NCI-H1930 (cell line): ENCODE measurements around the gene TMEM86A.

ENCODE experiments used
- DNase-seq, 2 experiments: peaks; one replicate each; lab custom pipeline; 2025; lab: John Stamatoyannopoulos, UW

The TMEM86A gene

DNA sequence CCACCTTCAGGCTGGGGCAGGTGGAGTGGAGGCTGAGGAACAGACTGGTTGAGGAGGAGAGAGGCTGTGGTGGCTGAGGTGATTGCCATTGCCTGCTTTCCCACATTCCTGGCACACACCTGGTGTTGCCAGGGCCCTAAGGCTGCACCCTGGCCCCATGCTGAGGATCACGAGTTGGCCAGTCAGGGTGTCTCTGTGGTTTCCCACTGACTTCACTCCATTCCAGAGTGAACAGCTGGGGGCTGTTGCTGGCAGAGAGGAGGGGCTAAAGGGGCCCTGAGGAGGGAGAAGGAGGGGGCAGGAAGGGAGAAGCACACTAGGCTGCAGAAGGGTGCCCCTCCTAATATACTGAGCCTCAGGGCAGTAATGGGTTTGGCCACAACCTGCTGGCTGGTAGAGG lies 1.8 kb downstream of the TMEM86A start:
- DNase-seq = no peak

DNA sequence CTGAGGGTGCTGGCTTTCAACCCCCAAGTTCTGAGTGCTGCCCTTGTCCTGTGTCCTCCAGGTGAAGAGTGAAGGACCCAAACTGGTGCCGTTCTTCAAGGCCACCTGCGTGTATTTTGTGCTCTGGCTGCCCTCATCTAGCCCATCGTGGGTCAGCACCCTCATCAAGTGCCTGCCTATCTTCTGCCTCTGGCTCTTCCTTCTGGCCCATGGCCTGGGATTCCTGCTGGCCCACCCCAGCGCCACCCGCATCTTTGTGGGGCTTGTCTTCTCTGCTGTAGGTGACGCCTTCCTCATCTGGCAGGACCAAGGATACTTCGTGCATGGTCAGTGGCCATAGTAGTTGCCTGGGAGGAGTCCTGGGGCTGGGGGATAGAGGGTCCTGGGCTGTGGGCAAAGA lies 2.3 kb downstream of the TMEM86A start:
- no peak for DNase-seq

DNA sequence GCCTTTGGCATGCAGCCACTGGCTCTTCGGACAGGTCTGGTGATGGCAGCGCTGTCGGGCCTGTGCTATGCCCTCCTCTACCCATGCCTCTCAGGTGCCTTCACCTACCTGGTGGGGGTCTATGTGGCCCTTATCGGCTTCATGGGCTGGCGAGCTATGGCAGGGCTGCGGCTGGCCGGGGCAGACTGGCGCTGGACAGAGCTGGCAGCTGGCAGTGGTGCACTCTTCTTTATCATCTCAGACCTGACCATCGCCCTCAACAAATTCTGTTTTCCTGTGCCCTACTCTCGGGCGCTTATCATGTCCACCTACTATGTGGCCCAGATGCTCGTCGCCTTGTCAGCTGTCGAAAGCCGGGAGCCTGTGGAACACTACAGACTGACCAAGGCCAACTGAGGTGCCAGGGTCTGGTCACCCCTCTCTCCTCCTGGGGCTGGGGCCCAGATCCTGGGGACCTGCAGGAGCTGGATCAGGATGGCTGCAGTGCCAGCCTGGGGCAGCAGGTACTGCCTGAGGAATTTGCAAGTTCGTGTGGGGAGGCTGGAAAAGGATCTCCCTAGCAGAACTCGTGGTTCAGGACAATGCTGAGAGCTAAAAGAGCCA lies 3.1 kb downstream of the TMEM86A start:
- DNase-seq = no peak

GRCh38 chr11:18703001-18703763 lies 4.6 kb downstream of the TMEM86A start:
- no peak for DNase-seq

GRCh38 chr11:18704045-18704645 lies 5.6 kb downstream of the TMEM86A start:
- no peak for DNase-seq

DNA sequence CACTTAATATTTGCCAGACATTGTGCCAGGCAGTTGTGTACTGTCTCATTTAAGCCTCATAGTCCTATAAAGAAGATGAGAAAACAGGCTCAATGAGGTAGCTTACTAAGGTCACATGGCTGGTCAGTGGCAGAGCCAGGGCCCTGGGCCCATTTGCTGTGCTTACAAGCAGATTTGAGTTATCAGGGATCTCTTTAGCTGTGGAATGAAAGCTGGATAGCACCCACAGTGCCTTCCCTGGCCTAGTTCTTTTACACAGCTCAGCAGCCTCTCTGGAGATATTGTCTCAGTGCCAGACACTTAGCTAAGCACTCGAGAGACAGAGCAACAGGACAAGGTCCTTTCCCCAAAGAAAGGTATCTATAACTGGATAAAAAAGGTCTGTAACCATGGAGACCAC lies 6.1 kb downstream of the TMEM86A start:
- no peak for DNase-seq

DNA sequence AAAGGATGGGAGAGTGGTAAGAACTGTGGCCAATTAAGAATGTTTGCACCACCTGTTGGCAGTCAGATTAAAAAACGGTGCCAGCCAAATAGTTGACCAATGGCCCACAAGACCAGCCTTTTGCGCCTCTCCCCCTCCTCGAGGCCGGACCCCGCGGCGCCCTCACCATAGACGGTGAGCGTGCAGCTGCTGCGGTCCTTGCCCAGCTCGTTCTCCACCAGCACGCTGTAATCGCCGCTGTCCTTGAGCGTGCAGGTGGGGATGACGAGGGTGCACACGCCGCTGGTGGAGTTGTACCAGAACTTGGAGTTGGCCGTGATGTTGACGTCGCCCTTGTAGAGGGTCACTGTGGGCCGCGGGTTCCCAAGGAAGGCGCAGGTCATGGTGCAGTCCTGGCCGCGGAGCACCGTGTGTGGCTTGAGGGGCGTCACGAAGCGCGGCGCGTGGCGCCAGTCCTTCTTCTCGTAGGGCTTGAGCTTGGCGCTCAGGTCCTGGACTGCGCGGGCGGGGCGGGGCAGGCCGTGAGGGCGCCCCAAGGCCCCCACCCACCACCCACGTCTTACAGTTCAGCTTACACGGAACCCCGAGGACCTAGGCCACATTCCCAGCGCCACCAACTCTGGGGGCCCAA lies 7.2 kb downstream of the TMEM86A start:
- no peak for DNase-seq

DNA sequence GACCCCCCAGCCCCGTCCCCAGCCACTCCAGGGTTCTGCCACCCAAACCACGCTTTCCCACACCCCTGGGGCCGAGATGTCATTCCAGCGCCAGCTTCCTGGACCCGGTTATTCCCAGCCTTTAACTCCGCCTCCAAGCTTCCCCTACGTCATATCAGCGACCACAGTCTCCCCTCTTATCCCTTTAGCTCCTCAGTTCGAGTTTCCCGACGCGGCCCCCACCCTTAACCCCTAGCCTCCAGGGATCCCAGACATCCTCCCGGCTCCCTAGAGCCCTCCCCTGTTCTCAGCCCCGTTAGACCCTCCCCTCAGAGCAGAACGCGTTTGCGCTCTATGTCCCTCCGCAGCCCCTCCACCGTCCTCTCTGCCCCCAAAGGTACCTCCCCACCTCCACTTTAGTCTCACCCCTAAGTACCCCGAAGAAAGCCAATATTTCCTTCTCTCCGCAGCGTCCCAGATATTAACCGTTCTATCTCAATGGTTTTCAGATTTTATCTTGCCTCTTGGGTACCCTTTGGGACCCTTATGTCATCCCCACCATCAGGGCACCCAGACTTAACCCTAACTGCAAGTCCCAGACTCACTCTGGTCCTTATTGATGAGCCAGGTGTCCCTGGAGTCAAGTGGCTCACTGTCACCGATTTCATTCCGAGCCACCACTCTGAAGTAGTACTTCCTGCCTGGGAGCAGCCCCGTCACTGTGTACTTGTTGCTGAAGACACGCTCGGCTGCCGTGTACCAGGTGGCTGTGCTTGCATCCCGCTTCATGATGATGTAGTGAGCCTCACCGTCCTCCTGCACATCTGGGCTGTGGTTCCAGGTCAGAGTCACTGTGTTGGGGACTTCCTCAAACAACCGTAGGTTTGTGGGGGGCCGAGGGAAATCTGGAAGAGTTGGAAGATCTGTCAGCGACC lies 8.0 kb downstream of the TMEM86A start:
- peak; percentile 32 to 47 for DNase-seq

DNA sequence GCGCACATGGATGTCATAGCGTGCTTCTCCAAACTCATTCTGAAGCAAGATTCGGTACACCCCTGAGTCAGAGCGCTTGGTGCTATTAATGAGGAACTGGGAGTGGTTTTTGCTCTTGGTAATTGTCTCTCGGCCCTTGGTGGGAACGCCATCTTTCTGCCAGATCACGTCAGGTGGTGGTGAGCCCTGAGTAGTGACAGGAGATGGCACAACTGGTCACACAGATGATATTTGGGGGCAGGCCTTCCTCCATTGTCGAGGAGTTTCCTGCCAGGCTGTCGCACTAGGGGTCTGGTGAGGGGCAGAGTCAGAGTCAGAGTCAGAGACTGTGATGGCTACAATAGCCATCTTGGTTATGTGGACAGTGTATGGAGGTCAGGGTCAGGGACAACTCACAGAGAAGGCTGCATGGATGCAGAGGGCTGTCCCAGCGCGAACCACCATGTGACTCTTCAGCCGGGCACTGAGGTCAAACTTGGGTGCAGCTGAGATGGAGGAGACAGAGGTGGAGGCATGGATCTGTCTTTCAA lies 9.3 kb downstream of the TMEM86A start:
- no peak for DNase-seq

DNA sequence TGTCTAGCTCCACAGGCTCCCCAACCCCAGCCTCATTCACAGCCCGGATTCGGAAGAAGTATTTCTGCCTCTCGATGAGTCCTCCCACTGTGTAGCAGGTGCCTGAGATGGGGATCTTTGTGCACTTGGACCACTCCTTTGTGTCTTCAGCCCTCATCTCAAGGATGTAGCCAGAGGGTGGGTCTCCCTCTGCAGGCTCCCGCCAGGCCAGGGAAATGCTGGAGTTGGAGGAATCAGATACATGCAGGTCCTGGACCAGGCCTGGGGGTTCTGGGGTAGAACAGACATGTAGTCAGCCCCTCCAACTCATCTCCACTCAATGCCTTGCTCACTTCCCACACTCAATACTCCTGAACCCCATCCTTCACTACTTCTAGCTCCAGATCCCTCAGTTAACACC lies 10.8 kb downstream of the TMEM86A start:
- no peak for DNase-seq

DNA sequence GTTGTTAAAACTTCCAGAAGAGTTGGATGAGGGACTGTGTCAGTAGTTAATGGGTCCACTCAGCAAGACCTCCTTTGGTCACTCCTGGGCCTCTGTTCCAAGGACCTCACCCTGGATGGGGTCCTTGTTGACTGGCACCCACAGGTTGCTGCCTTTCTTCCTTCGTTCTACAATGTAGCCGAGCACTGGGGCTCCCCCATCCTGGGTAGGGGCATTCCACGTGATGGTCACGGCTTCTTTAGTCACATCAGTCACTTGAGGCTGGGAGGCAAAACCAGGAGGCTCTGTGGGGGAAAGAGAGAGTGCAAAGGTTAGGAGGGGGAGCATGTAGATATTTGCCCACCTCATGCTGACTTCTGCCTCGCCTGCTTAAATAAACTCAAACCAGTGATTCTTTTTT lies 12.0 kb downstream of the TMEM86A start:
- DNase-seq = no peak

DNA sequence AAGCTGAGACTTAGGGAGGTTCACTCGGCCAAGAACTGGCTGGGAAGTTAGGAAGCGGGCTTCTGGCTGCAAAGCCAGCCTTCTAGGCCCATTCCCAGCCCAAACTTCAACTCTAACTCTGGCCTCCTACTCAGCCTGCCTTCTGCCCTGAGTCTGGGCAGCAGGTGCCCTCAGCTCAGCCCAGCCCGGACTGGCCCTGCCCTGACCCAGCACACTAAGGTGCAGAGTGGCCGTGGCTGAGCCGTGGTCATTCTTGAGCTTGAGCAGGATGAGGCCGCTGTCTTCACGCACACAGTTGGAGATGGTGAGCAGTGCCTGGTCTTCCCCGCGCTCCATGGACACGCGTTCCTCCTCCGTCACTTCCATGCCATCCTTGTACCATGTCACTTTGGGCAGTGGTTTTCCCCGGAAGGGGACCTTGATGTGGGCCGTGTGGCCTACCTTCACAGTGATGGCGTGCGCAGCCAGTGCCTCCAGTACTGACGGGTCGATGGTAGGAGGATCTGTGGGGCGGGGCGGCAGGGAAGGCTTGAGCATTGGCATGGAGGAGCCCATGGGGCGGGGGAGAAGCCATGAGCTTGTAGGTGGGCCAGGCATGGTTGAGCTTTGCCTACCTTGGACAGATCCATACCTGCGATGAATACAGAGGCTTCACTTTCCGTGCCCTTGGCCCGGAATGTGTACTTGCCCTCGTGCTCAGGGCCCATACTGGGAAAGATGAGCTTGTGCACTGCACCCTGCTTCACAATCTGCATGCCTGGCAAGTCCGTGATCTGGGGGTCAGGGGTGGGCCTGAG lies 15.3 kb downstream of the TMEM86A start:
- no peak for DNase-seq

GRCh38 chr11:18714443-18714780 lies 15.8 kb downstream of the TMEM86A start:
- DNase-seq = no peak

DNA sequence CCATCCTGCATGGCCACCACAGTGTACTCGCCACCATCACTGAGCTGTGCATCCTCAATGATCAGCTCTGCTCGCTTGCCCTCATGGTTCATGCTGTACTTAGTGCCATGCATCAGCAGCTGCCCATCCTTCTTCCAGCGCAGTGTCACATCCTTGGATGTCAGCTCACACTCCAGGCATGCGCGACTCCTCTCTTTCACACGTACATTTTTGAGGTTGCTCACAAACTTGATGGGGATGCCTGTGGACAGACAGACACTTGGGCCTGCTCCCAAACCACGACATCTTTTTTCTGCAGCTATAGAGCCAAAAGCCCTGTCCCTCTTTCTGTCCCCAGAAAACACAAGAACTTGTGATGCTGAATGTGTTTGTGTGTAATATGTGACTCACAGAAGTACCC lies 16.9 kb downstream of the TMEM86A start:
- no peak for DNase-seq

DNA sequence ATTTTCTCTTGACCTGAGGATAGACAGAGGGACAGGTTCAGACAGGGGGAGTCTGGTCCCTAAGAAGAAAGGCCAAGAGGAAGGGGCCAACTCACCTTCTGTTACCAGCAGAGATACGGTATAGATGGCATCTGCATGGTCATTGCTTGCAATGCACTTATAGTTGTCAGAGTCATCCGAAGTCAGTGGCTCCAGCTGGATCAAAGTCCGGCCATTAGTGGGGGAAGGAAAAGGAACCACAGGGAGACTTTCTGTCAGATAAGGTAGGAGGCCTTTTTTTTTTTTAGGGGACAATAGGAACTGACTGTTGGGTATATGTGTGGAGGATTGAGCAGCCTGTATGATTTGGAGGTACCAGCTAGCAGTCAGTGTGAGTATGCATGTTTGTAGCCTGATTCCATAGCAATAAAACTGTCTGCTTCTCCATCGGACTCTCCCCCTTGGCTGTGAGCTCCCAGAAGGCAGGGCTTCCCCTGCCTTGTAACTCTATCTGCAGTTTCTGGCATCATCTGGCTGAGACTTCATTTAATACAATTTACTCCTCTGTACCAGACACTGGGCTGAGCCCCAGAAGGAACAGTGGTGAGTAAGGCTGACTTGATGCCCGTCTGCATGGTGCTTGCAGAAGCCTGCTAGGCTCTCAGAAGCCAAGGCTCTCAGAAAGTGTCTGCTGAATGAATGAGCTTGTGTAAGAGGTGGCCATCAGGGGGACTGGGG lies 21.7 kb downstream of the TMEM86A start:
- DNase-seq = no peak

GRCh38 chr11:18720808-18721560 lies 22.4 kb downstream of the TMEM86A start:
- DNase-seq = peak; percentile 70 to 89

GRCh38 chr11:18721561-18722292 lies 23.1 kb downstream of the TMEM86A start:
- DNase-seq = peak; percentile 40 to 41

DNA sequence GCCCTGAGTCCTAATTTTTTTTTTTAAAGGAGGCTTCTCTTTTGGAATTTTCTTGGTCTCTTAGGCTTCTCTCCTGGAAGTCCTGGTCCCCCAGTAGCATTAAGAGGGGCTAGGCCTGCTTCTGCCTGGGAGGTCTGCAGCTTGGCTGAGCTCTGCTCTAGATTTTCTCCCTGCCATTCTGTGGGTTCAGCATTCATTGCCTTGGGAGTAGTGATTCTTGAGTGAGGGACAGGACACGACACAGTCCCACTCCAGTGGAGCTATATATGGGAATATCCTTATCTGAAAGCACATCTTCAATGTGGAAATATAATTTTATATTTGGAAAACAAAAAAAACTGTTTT lies 23.7 kb downstream of the TMEM86A start:
- DNase-seq = no peak

DNA sequence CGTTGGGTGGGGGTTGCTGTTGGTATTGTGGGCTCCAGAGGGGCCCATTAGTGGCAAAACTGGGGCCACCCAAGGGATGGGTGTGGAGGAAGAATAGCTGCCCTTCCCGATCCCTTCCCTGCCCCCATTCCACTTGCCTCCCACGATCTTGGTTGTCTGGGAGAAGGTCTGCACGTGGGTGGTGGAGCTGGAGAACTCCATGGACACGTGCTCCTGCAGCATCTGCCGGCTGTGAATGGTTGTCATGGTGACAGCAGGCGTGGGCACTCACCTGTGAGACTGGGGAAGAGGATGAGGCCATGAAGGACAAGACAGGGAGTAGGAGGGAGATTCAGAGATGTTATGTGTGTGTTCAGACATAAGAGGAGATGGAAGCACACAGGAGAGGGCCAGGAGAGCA lies 25.4 kb downstream of the TMEM86A start:
- no peak for DNase-seq
